T-helper 1 cell (primary cell): ENCODE measurements around the gene TULP1.
A peak's percentile ranks its signal among the peaks of the same experiment; 100 is the strongest.
"Not testable (repeated sequence)": the region's sequence is repeated elsewhere in the genome, so short reads cannot be mapped to it uniquely, and the experiment has no call there.

Source experiments
- DNase-seq, 5 donors: peaks; one replicate each; pipeline ENCODE4 v3.0.0-alpha.2; 2012 to 2020

The TULP1 gene

DNA sequence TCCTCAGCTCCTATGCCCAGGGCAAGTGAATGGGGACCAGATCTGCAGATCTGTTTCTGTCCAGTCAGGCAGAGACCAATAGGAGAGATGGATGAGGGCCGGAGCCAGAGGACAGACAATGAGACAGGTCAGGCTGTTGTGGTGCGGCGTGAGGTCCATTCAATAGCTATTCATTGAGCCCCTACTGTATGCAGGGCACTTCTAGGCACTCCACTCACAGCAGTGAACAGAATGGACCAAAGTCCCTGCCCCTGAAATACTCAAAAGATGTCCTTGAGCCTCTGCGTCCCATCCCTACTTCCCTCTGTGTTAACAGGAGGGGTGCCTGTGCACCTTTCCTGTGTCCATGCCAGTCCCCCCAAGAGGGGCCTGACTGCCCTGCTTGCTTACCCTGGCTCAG is 8.5 kb upstream of the TULP1 start:
- no peak for DNase-seq

- DNase-seq: no peak
These were observed 6.8 kb upstream of the TULP1 start for GRCh38 chr6:35519313-35520015.

DNA sequence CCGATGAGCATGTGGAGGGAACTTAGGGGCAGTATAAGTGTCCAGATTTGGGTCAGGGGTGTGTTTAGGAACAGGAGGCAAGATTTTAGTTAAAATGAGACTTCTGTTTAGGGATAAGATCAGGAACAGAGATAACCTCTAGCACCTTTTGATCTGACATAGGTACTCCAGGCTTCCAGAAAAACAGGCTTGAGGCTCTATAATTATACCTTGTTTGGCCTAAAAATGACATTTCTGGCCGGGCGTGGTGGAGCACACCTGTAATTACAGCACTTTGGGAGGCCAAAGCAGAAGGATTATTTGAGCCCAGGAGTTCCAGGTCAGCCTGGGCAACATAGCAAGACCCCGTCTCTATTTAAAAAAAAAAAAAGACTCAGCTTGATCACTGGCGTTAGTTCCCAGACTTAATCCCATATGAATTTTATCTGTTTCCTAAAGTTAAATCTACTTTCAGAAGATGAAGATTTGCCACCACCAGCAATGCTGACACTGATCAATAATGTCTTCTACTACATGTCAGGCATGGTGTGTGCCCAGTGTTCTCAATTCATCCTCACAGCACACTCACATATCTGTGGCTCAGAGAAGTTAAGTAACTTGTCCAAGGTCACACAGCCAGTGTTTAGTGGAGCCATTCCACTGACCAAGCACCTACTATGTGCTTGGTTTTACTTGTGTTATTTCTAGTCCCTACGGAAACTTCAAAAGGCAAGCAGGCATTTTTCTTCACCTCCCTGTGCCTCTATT is 6.0 kb upstream of the TULP1 start:
- DNase-seq: no peak

DNA sequence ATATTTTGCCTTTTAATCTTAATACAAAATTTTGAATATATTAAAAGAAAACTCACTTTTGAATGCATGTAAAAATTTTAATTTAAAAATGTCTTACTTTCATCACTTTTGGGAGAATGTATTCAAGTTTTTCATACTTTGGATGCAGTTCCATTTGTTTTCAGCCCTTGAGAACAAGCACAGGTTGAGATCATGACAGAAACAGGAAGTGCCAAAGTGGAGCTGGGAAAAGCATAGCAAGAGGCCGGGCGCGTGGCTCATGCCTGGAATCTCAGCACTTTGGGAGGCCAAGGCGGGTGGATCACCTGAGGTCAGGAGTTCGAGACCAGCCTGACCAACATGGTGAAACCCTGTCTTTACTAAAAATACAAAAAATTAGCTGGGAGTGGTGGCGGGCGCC is 5.3 kb upstream of the TULP1 start:
- not testable (repeated sequence) for DNase-seq

DNA sequence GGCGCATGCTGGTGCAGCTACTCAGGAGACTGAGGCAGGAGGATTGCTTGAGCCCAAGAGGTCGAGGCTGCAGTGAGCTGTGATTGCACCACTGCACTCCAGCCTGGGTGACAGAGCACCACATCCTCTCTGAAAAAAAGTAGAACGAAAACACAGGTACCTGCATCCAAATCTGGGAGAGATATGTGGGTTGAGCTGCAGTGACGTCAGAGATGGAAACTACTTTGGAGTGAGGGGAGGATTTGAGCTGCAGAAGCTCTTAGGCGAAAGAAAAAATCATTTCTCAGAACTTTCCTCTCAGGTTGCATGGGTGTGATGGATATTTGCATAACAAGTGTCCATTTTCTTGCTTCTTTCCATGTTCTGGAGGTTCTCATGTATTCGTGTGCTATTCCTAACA is 4.0 kb upstream of the TULP1 start:
- DNase-seq: no peak

DNA sequence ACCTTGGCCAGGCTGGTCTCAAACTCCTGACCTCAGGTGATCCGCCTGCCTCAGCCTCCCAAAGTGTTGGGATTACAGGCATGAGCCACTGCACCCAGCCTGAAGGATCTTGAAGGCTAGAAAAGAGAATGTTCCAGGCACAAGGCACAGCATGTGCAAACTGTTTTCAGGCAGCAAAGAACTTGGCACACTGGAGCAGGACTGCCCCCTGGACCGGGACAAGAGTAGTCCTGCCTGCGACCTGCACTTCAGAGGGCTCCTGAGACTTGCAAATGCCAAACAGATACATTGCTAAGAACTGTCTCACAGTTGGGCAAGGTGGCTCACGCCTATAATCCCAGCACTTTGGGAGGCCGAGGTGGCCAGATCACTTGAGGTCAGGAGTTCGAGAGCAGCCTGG is 3.2 kb upstream of the TULP1 start:
- not testable (repeated sequence) for DNase-seq

- DNase-seq: no peak
These were observed 1.9 kb upstream of the TULP1 start for GRCh38 chr6:35514587-35514986.

DNA sequence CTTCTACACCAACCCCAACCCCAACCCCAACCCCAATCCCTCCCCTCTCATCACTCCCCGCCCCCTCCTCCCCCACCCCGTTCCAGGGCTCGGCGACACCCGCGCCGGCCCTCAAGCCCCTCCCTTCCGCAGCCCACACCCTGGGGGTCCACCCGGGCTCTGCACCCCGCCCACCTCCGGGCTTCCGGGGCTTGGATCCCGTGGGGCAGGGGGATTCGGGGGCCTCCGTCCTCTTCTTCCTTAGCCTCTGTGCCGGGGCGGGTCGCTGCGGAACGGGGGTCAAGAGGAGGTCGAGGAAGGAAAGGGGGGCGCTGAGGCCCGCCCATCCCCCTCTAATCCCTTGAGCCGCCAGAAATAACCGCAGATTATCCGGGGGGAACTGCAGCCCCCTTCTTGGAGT is 690 bp downstream of the TULP1 start:
- no peak for DNase-seq

DNA sequence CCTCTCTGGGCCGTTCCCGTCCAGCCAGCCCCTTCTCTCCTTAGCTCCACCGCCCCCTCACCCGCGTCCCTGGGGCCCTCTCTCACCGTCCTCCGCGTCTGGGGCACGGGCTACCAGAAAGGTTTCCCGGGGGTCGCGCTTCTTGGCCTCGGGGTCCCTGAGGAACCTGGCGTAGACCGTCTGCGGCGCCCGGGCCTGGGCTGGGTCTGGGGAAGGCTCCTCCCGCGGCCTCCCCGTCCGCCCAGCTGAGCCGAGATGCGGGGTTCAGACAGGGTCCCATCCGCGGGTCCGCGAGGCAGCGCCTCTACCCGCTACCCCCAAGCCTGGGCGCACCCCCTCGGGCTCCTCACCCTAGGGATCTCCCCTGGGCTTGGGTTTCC is 1.1 kb downstream of the TULP1 start:
- DNase-seq: no peak

- no peak for DNase-seq
These were observed 1.7 kb downstream of the TULP1 start for GRCh38 chr6:35510916-35511561.

GRCh38 chr6:35508542-35508941 is 4.2 kb downstream of the TULP1 start:
- no peak for DNase-seq

DNA sequence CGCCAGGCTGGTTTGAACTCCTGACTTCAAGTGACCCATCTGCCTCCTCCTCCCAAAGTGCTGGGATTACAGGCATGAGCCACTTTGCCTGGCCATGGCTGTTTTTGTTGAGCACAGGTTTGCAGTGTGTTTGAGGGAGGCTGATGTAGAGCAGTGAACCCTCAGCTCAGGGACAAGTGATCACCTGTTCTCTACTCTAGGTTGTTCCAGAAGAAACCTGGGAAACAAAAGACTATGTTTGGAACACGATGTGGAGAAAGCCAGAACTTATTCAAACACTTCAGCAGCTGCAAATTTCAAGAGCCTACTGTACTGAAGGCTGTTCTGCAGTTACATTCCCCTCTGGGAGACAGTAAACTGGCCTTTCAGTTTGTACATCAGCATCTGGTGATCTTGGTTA is 4.7 kb downstream of the TULP1 start:
- no peak for DNase-seq

GRCh38 chr6:35507221-35507620 is 5.5 kb downstream of the TULP1 start:
- DNase-seq: no peak

DNA sequence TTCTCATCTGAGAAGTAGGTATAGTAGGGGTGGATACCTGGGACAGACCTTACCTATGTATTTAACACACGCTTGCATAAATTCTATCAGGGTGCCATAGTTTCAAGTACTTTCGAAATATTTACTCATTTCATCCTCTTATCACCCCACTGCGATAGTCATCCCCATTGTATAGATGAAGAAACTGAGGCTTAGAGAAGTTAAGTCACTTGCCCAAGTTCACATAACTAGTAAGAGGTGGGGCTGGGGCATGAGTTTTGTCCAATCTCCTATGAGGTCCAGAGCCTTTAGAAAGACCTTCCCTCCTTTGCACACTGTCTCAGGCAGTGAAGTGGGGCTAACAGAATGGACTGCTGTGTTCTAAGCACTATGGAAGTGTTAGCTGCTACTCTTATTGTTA is 6.2 kb downstream of the TULP1 start:
- no peak for DNase-seq

DNA sequence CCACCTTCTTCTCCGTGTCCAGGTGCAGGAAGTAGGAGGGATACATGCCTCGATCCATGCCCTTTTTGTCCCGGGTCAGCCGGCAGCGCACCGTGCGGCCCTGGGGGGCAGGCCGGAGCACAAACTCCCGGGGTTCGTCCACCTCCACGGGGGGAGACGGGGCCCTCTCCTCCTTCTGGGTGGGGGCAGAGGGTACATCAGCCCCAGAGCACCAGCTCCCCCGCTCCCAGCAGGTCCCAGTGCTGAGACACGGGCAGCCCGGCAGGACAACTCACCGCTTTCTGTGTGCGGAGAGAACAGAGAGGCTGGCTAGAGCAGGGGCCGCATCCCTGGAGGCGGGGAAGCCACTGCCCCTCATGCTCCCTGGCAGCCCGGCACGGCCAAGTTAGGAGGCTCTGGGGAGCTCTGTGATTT is 6.7 kb downstream of the TULP1 start:
- no peak for DNase-seq

GRCh38 chr6:35503534-35503933 is 9.2 kb downstream of the TULP1 start:
- DNase-seq: no peak

- no peak for DNase-seq
These were observed 10.9 kb downstream of the TULP1 start for GRCh38 chr6:35501784-35502183.

- DNase-seq: no peak
These were observed 11.9 kb downstream of the TULP1 start for GRCh38 chr6:35500782-35501181.

GRCh38 chr6:35499372-35499771 is 13.3 kb downstream of the TULP1 start:
- DNase-seq: no peak

GRCh38 chr6:35498422-35499067 is 14.2 kb downstream of the TULP1 start:
- no peak for DNase-seq

- DNase-seq: peak in 3 of 5 donors; percentile 19 to 37 (median 29)
These were observed 14.9 kb downstream of the TULP1 start for GRCh38 chr6:35497571-35498421.

GRCh38 chr6:35496841-35497570 is 15.7 kb downstream of the TULP1 start, which contains the start of gene TEAD3:
TEAD3 (minus strand) TSS chr6:35497079.
- DNase-seq: peak; percentile 17 to 56 (median 27)
